Neural crest cell (in vitro differentiated cells): ENCODE measurements around the gene SYT17. TPM values are rescaled to one million over a fixed set of nuclear protein-coding genes. Genes with fewer than 3 reads are reported as not detected.

Experiments used
- DNase-seq: peaks from one replicate; pipeline ENCODE4 v3.0.0; 2021; ENCODE audit warnings: low read depth, mixed read lengths, low spot score
- H3K27ac Mint-ChIP-seq: one replicate; pipeline ENCODE4 v1.8.0; 2021; ENCODE audit warnings: mild to moderate bottlenecking, mixed read lengths; ENCODE audit not compliant: unreplicated experiment
- H3K27me3 Mint-ChIP-seq: 2 replicates; pipeline ENCODE4 v1.8.0; 2021; ENCODE audit warnings: low read depth, mild to moderate bottlenecking, mixed read lengths
- H3K36me3 Mint-ChIP-seq: 2 replicates; pipeline ENCODE4 v1.8.0; 2021; ENCODE audit warnings: low read depth, mild to moderate bottlenecking, mixed read lengths
- H3K4me1 Mint-ChIP-seq: 2 replicates; pipeline ENCODE4 v1.8.0; 2021; ENCODE audit warnings: mixed read lengths
- H3K4me3 Mint-ChIP-seq: one replicate; pipeline ENCODE4 v1.8.0; 2021; ENCODE audit warnings: mild to moderate bottlenecking, mixed read lengths
- H3K9me3 Mint-ChIP-seq: 2 replicates; pipeline ENCODE4 v1.8.0; 2021; ENCODE audit warnings: mixed read lengths
- CTCF ChIP-seq: fragments of 200-600 bp; sonication (generic); conservative IDR thresholded peaks from 2 replicates; pipeline ENCODE4 v1.5.0; 2021; ENCODE audit warnings: antibody characterized with exemption, mild to moderate bottlenecking
- total RNA-seq: library from RNA; stranded (reverse); gene quantifications from 2 replicates; pipeline ENCODE4 v1.2.1, GENCODE V29; 2021

SYT17 gene
- total RNA-seq, 1 donor from 2014 or later, result 3.1 TPM

DNA sequence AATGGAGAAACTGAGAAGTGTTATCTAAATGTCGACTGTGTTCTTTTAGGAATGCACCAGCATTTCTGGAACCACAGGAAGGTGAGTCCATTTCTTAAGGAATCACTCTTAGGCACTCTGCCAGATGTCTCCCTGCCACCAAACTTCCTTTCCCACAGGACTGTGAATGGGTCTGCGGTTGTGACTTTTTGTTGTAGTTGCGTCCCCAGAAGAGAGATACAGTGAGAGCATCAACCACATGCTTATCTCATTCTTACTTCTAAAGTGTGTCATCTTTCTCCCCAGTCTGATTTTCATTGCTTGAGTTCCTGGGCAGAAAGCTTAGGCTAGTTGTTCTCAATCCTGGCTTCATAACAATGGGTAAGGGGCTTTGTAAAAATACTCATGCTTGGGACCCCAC is 40.8 kb upstream of the SYT17 start:
- Mint-ChIP-seq H3K27ac (no peak overlapping the region), H3K27me3 (no peaks in the 10 kb centered on the region), H3K36me3 (peaks cover 16% of the 10 kb centered on the region), H3K9me3 (peaks cover 7% of the 10 kb centered on the region), H3K4me1 (peaks cover 36% of the 10 kb centered on the region), H3K4me3 (no peak overlapping the region)
- no peak for DNase-seq
- TF ChIP-seq CTCF, result no peak

DNA sequence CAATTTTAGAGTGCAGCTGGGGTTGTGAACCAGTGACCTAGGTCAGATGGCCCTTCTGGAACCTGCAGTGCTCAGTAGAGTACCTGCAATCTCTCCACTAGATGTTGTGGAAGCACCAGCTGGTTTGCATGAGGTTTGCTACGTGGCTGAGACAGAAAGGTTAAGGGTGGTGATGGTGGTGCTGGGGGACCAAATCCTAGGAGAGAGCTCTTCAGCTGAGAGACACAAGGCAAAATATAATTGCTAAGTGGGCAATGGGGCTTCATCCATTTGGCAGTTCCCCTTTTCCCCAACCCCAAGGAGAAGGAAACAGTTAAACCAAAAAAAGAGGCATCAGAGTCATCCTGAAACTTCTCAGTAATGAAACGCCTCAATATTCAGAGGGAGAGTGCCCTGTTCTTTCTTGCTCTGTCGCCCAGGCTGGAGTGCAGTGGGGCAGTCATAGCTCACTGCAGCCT is 40.3 kb upstream of the SYT17 start:
- TF ChIP-seq CTCF, result no peak
- peaks cover 13% of the 10 kb centered on the region for H3K36me3 Mint-ChIP-seq
- peaks cover 32% of the 10 kb centered on the region for H3K4me1 Mint-ChIP-seq
- H3K4me3 Mint-ChIP-seq, result no peak overlapping the region
- no peak for DNase-seq
- H3K9me3 Mint-ChIP-seq, result peaks cover 7% of the 10 kb centered on the region
- H3K27ac Mint-ChIP-seq, result peak overlapping the region; percentile 28
- H3K27me3 Mint-ChIP-seq, result no peaks in the 10 kb centered on the region

- peaks cover 12% of the 10 kb centered on the region for H3K36me3 Mint-ChIP-seq
- H3K4me3 Mint-ChIP-seq, result no peak overlapping the region
- TF ChIP-seq CTCF, result no peak
- no peak overlapping the region for H3K27ac Mint-ChIP-seq
- DNase-seq, result no peak
- peaks cover 7% of the 10 kb centered on the region for H3K9me3 Mint-ChIP-seq
- no peaks in the 10 kb centered on the region for H3K27me3 Mint-ChIP-seq
- peaks cover 32% of the 10 kb centered on the region for H3K4me1 Mint-ChIP-seq
Observed at GRCh38 chr16:19128454-19129200, 39.4 kb upstream of the SYT17 start.

DNA sequence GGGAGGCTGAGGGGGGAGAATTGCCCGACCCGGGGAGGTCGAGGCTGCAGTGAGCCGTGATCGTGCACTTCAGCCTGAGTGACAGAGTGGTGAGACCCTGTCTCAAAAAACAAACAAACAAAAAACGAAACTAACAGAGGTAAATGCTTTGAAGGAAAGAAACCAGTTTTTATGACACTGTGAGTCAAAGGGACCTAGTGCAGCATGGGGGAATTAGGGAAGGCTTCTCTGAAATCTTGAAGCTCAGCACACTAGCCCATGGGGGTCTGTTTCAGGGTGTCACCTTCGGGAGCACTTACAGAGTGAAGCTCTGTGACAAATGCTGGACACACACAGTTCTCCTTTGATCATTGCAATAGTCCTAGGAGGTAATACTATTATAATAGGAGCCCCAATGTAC is 37.7 kb upstream of the SYT17 start:
- Mint-ChIP-seq H3K27me3 (no peaks in the 10 kb centered on the region), H3K36me3 (peaks cover 6% of the 10 kb centered on the region), H3K4me3 (no peak overlapping the region), H3K4me1 (peaks cover 32% of the 10 kb centered on the region), H3K27ac (peak overlapping the region; percentile 9), H3K9me3 (peaks cover 4% of the 10 kb centered on the region)
- TF ChIP-seq CTCF, result no peak
- no peak for DNase-seq

DNA sequence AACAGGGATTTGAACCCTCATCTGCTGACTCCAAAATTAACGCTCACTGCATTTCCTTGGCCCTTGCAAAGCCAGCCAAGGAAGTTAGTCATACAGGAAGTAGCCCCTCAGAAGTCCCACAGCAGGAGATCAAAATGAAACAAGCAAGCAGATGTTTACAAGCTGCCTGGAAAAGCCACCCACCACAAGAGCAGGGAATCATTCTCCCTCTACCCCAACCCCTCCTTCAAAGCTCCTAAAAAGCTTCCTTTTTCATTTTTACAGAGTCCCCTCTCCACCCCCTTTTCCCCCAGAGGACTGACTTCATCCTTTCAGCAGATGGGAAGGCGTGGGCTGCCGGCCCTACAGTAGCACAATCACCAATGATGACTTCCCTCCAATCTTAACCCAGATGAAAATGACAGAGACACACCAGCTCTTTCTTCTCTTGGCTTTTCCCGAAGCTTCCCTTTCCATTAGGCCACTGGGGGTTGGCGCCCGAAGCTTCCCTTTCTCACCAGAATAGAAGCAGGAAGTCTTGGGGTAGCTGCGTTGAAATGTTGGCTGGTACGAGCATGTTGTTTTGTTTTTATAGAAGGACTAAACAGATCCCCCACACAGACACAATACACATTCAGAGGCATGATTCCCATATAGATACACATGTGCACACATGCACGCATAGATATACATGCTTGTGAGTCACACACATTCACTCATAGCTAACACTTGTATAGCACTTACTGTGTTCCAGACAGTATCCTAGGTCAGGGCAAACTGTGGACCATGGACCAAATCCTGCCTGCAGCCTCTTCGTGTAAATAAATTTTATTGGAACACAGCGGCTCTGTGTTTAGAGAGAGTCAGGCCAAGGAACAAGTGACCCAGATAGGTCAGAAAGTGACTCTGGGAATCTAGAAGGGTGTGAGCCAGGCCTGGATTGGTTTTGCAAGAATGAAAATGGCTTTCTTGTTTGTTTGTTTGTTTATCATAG is 36.9 kb upstream of the SYT17 start:
- Mint-ChIP-seq H3K27me3 (no peaks in the 10 kb centered on the region), H3K27ac (peak overlapping the region; percentile 90), H3K36me3 (peaks cover 6% of the 10 kb centered on the region), H3K4me1 (peaks cover 32% of the 10 kb centered on the region), H3K9me3 (peaks cover 4% of the 10 kb centered on the region), H3K4me3 (peak overlapping the region; percentile 6)
- no peak for TF ChIP-seq CTCF
- DNase-seq, result no peak
